GM12878 (cell line): ENCODE results near the gene FCF1. TPM values are rescaled to one million over a fixed set of nuclear protein-coding genes. Genes with fewer than 3 reads are reported as not detected.

Experiments used
- ATAC-seq: fragments of 200-7000 bp; cut with Tn5 transposase; 3 replicates; pipeline ENCODE4 v1.9.1; 2020; ENCODE audit warnings: mild to moderate bottlenecking, moderate library complexity
- BruUV-seq: library from RNA; stranded (reverse); fragments of 400-500 nt; replicated peaks from 2 replicates; lab custom pipeline; 2021; lab: Mats Ljungman, UMichigan
- CTCF ChIA-PET: fragments of 300-600 bp; sonication (Branson Sonifier 250); formaldehyde crosslinking; extraction: SDS; loops from one replicate; lab custom pipeline; 2021; ENCODE audit warnings: inconsistent platforms; lab: Yijun Ruan, JAX
- POLR2A ChIA-PET: fragments of 350-600 bp; formaldehyde crosslinking; extraction: SDS; loops from one replicate; lab custom pipeline; 2021; ENCODE audit warnings: inconsistent platforms; lab: Charles Lee
- RAD21 ChIA-PET: fragments of 300-600 bp; sonication (Branson Sonifier 250); formaldehyde crosslinking; loops from one replicate; lab custom pipeline; 2023; ENCODE audit warnings: antibody characterized with exemption; ENCODE audit not compliant: unreplicated experiment; lab: Charles Lee
- SMC1A ChIA-PET: fragments of 300-600 bp; sonication (Branson Sonifier 250); formaldehyde crosslinking; loops from one replicate; lab custom pipeline; 2023; ENCODE audit not compliant: unreplicated experiment, uncharacterized antibody; lab: Charles Lee
- DNase-seq: peaks from one replicate; pipeline ENCODE4 v3.0.0-alpha.2; 2011; ENCODE audit warnings: low read depth, low spot score
- FAIRE-seq: peaks from 3 replicates; lab custom pipeline; 2011; peaks lifted over from hg19 to GRCh38; lab: Jason Lieb, UNC
- H2AFZ ChIP-seq: 2 replicates; pipeline ENCODE4 v1.6.0; 2011; ENCODE audit warnings: low read depth, low read length, control low read depth; ENCODE audit not compliant: control insufficient read depth
- H3K27ac ChIP-seq: 2 replicates; pipeline ENCODE4 v1.5.1; 2011; ENCODE audit warnings: control low read depth; ENCODE audit not compliant: control insufficient read depth, insufficient read depth
- H3K27me3 ChIP-seq, 2 experiments: replicated peaks in 1 of 2; 2 replicates each; pipeline versions ENCODE4 v1.6.0 to v1.6.1; 2011; ENCODE audit warnings: low read length in 1 of 2; ENCODE audit not compliant: control insufficient read depth in 2 of 2, insufficient read depth in 2 of 2
- H3K36me3 ChIP-seq, 2 experiments: 2 replicates each; pipeline ENCODE4 v1.5.1; 2011; ENCODE audit warnings: low read length in 1 of 2; ENCODE audit not compliant: control insufficient read depth in 2 of 2, insufficient read depth in 2 of 2
- H3K4me1 ChIP-seq: 2 replicates; pipeline ENCODE4 v1.6.1; 2011; ENCODE audit warnings: mild to moderate bottlenecking, low read length, moderate library complexity, mixed read lengths; ENCODE audit not compliant: control insufficient read depth, insufficient read depth
- H3K4me2 ChIP-seq: 2 replicates; pipeline ENCODE4 v1.6.0; 2011; ENCODE audit warnings: control low read depth; ENCODE audit not compliant: control insufficient read depth, insufficient read depth
- H3K4me3 ChIP-seq: fragments of 200-600 bp; sonication (generic); 2 replicates; pipeline ENCODE4 v1.5.1; 2016
- H3K79me2 ChIP-seq: 2 replicates; pipeline ENCODE4 v1.6.0; 2011; ENCODE audit warnings: low read length; ENCODE audit not compliant: control insufficient read depth, insufficient read depth
- H3K9ac ChIP-seq: 2 replicates; pipeline ENCODE4 v1.8.0; 2011; ENCODE audit warnings: low read length, control low read depth, mixed read lengths; ENCODE audit not compliant: control insufficient read depth, insufficient read depth
- H3K9me3 ChIP-seq: replicated peaks from 3 replicates; pipeline ENCODE4 v1.5.1; 2011; ENCODE audit warnings: mild to moderate bottlenecking, low read length; ENCODE audit not compliant: control insufficient read depth, insufficient read depth
- H4K20me1 ChIP-seq: 2 replicates; pipeline ENCODE4 v1.6.0; 2011; ENCODE audit not compliant: control insufficient read depth, insufficient read depth
- IRF4 ChIP-seq: IDR thresholded peaks from 2 replicates; pipeline ENCODE4 v1.6.1; 2011; ENCODE audit warnings: low read depth, low read length
- MEF2A ChIP-seq: IDR thresholded peaks from 2 replicates; pipeline ENCODE4 v1.6.1; 2011; ENCODE audit warnings: low read depth, mild to moderate bottlenecking, low read length, moderate library complexity; ENCODE audit not compliant: insufficient read depth
- NKRF ChIP-seq: fragments of 450-650 bp; conservative IDR thresholded peaks from 2 replicates; pipeline ENCODE4 v1.6.1; 2017; ENCODE audit warnings: mild to moderate bottlenecking, moderate library complexity
- NR2C1 ChIP-seq: fragments of 450-650 bp; IDR thresholded peaks from 2 replicates; pipeline ENCODE4 v1.6.1; 2017; ENCODE audit warnings: antibody characterized with exemption, mild to moderate bottlenecking, moderate library complexity
- SMARCA5 ChIP-seq: fragments of 450-650 bp; IDR thresholded peaks from 2 replicates; pipeline ENCODE4 v1.6.1; 2017; ENCODE audit warnings: mild to moderate bottlenecking
- TBL1XR1 ChIP-seq: IDR thresholded peaks from 2 replicates; pipeline ENCODE4 v1.6.1; 2012; ENCODE audit warnings: low read depth, low read length, improper control_type of control experiment
- USF1 ChIP-seq: IDR thresholded peaks from 2 replicates; pipeline ENCODE4 v1.6.1; 2011; ENCODE audit warnings: borderline replicate concordance, low read depth, mild to moderate bottlenecking, moderate library complexity, mixed read lengths, low read length; ENCODE audit not compliant: insufficient read depth; ENCODE audit errors: extremely low read length
- WGBS: methylation state at CpG from one replicate; pipeline ENCODE4 v1.1.6; 2016; ENCODE audit warnings: low lambda C conversion rate; ENCODE audit not compliant: insufficient replicate concordance, insufficient coverage; ENCODE audit errors: missing lambda C conversion rate; 5-methylcytosine and 5-hydroxymethylcytosine counted together
- in situ Hi-C: fragments of 300-500 bp; cut with MboI; formaldehyde crosslinking; loops from 9 replicates; pipeline ENCODE4 v1.14.3; 2018; ENCODE audit warnings: mixed read lengths
- intact Hi-C: fragments of 100-400 bp; cut with micrococcal nuclease; formaldehyde crosslinking; loops from one replicate; pipeline ENCODE4 v1.14.2; 2022; ENCODE audit not compliant: unreplicated experiment
- polyA plus RNA-seq, 11 experiments: library from polyadenylated mRNA; depleted of rRNA in 4 of 11; unstranded in 6 of 11; stranded (reverse) in 5 of 11; fragments of >200 nt; fragmentation: Nextera tagmentation in 4 of 11; fragmentation: Illumina TruSeq in 1 of 11; extraction: Ambion mirVana in 4 of 11; extraction: Trizol in 1 of 11; gene quantifications; 1 replicate in 1 of 11; 2 replicates in 10 of 11; pipeline versions ENCODE4 v1.2.1 to v1.2.3, GENCODE V29; 2011 to 2016; ENCODE audit warnings: inconsistent platforms in 2 of 11, missing spikeins in 2 of 11, low read depth in 1 of 11
- total RNA-seq, 4 experiments: library from RNA; depleted of rRNA in 3 of 4; stranded (reverse); fragments of >200 nt in 3 of 4; fragmentation: Illumina TruSeq in 1 of 4; extraction: Trizol in 1 of 4; gene quantifications; 2 replicates each; pipeline versions ENCODE4 v1.2.1 to v1.2.3, GENCODE V29; 2013 to 2021

The FCF1 gene
- total and polyA plus RNA-seq, 10 of the 15 experiments (the other 5 are each of a cell fraction or from before 2014, with no cell fraction given): 6.2 to 88.7 (median 28.5) TPM

- no peak for DNase-seq
- H3K27me3 ChIP-seq: no peaks in the 10 kb centered on the region
- RAD21 ChIA-PET: no interaction called here
- H3K4me1 ChIP-seq: no peaks in the 10 kb centered on the region
- no peak for ATAC-seq
- POLR2A ChIA-PET: interaction anchor here (0.5 kb wide), 1 partner anchor 45 kb away, joined by 3 read pairs; no protein-coding TSS in a partner anchor
- FAIRE-seq: no peak
- WGBS: 97% methylated on average over 10 of the region's 10 CpGs
- H3K36me3 ChIP-seq: peaks cover 11 to 13% of the 10 kb centered on the region in 2 experiments
- H3K4me2 ChIP-seq: no peak overlapping the region
- BruUV-seq: no TSS peak
- no peaks in the 10 kb centered on the region for H3K9me3 ChIP-seq
- intact Hi-C loops (no loop called here), in situ Hi-C loops (no loop called here)
- SMC1A ChIA-PET: no interaction called here
- no peaks in the 10 kb centered on the region for H3K79me2 ChIP-seq
- CTCF ChIA-PET: no interaction called here
- no peak overlapping the region for H3K9ac ChIP-seq
- no peak overlapping the region for H2AFZ ChIP-seq
- no peak for TF ChIP-seq TBL1XR1
- TF ChIP-seq IRF4: no peak
- no peak for TF ChIP-seq NKRF
- no peak for TF ChIP-seq USF1
- no peak for TF ChIP-seq MEF2A
- TF ChIP-seq NR2C1: no peak
- no peak for TF ChIP-seq SMARCA5
- H3K4me3 ChIP-seq: no peak overlapping the region
- H4K20me1 ChIP-seq: no peaks in the 10 kb centered on the region
- H3K27ac ChIP-seq: no peak overlapping the region
Observed at GRCh38 chr14:74669846-74670245, 43.1 kb upstream of the FCF1 start.
